Natural killer cell treated with Interleukin-12 subunit alpha and Interleukin-12 subunit beta and Interleukin-15 and Interleukin-18, amount 100 ng/mL, for 72 hours (primary cell): ENCODE results near the gene KRT35. TPM values are rescaled to one million over a fixed set of nuclear protein-coding genes. Genes with fewer than 3 reads are reported as not detected.

Experiments used
- ATAC-seq, 2 donors: fragments of 150-1000 bp; cut with Tn5 transposase in 1 of 2; sonication (Bioruptor Pico), chemical (Tn5 transposase) in 1 of 2; 2 replicates each; pipeline ENCODE4 v1.10.0; 2021
- DNase-seq: peaks from one replicate; pipeline ENCODE4 v3.0.0; 2022; ENCODE audit warnings: low spot score
- H3K27ac Mint-ChIP-seq, 2 donors: 1 replicate in 1 of 2; 2 replicates in 1 of 2; pipeline ENCODE4 v1.8.0; 2022; ENCODE audit warnings: mixed read lengths in 2 of 2, mild to moderate bottlenecking in 1 of 2, moderate library complexity in 1 of 2
- H3K27me3 Mint-ChIP-seq, 2 donors: 1 replicate in 1 of 2; 2 replicates in 1 of 2; pipeline ENCODE4 v1.8.0; 2022; ENCODE audit warnings: mixed read lengths in 2 of 2
- H3K36me3 Mint-ChIP-seq: one replicate; pipeline ENCODE4 v1.8.0; 2022; ENCODE audit warnings: mixed read lengths
- H3K4me1 Mint-ChIP-seq, 2 donors: 1 replicate in 1 of 2; 2 replicates in 1 of 2; pipeline ENCODE4 v1.8.0; 2022; ENCODE audit warnings: low read depth in 2 of 2, mixed read lengths in 2 of 2, mild to moderate bottlenecking in 1 of 2
- H3K4me3 Mint-ChIP-seq: one replicate; pipeline ENCODE4 v1.8.0; 2022; ENCODE audit warnings: mixed read lengths
- H3K9me3 Mint-ChIP-seq: 2 replicates; pipeline ENCODE4 v1.8.0; 2022; ENCODE audit warnings: mixed read lengths
- total RNA-seq, 2 donors: library from RNA; stranded (reverse); gene quantifications; one replicate each; pipeline ENCODE4 v1.2.3, GENCODE V29; 2022

KRT35 gene
- total RNA-seq, 2 donors from 2014 or later, result not detected

GRCh38 chr17:41505007-41505808, 24.3 kb upstream of the KRT35 start, which contains the start of gene KRT13:
TSS of gene KRT13 (minus strand) at chr17:41505612. CDS start at chr17:41505550, 62 bp downstream.
- DNase-seq, result no peak
- no peak within 1 kb of the TSS for H3K4me3 Mint-ChIP-seq
- H3K27ac Mint-ChIP-seq, result no peak within 1 kb of the TSS
- no peak for ATAC-seq
- peaks cover 0 to 3% of the 10 kb centered on the region in 2 donors for H3K27me3 Mint-ChIP-seq
- no peaks in the 10 kb centered on the region for H3K36me3 Mint-ChIP-seq
- no peaks in the 10 kb centered on the region for H3K4me1 Mint-ChIP-seq
- no peaks in the 10 kb centered on the region for H3K9me3 Mint-ChIP-seq

- H3K27ac Mint-ChIP-seq, result no peak overlapping the region
- DNase-seq (no peak), ATAC-seq (no peak)
- no peaks in the 10 kb centered on the region for H3K4me1 Mint-ChIP-seq
- H3K4me3 Mint-ChIP-seq, result no peak overlapping the region
- no peaks in the 10 kb centered on the region for H3K36me3 Mint-ChIP-seq
- H3K9me3 Mint-ChIP-seq, result no peaks in the 10 kb centered on the region
- H3K27me3 Mint-ChIP-seq, result peaks cover 4 to 9% of the 10 kb centered on the region in 2 donors
Observed at GRCh38 chr17:41504246-41504977, 23.5 kb upstream of the KRT35 start.

- no peak overlapping the region for H3K4me3 Mint-ChIP-seq
- H3K36me3 Mint-ChIP-seq, result no peaks in the 10 kb centered on the region
- H3K9me3 Mint-ChIP-seq, result no peaks in the 10 kb centered on the region
- DNase-seq (no peak), ATAC-seq (no peak)
- H3K27me3 Mint-ChIP-seq, result peaks cover 11 to 16% of the 10 kb centered on the region in 2 donors
- H3K27ac Mint-ChIP-seq, result no peak overlapping the region
- no peaks in the 10 kb centered on the region for H3K4me1 Mint-ChIP-seq
Observed at GRCh38 chr17:41503202-41503601, 22.3 kb upstream of the KRT35 start.

GRCh38 chr17:41500131-41500911, 19.4 kb upstream of the KRT35 start:
- no peak overlapping the region for H3K4me3 Mint-ChIP-seq
- H3K27me3 Mint-ChIP-seq, result peaks cover 11 to 19% of the 10 kb centered on the region in 2 donors
- ATAC-seq (no peak), DNase-seq (no peak)
- no peak overlapping the region for H3K27ac Mint-ChIP-seq
- no peaks in the 10 kb centered on the region for H3K9me3 Mint-ChIP-seq
- H3K4me1 Mint-ChIP-seq, result no peaks in the 10 kb centered on the region
- H3K36me3 Mint-ChIP-seq, result no peaks in the 10 kb centered on the region

GRCh38 chr17:41499714-41500113, 18.8 kb upstream of the KRT35 start:
- peaks cover 11 to 19% of the 10 kb centered on the region in 2 donors for H3K27me3 Mint-ChIP-seq
- H3K4me3 Mint-ChIP-seq, result no peak overlapping the region
- no peaks in the 10 kb centered on the region for H3K36me3 Mint-ChIP-seq
- no peak overlapping the region for H3K27ac Mint-ChIP-seq
- DNase-seq (no peak), ATAC-seq (no peak)
- no peaks in the 10 kb centered on the region for H3K4me1 Mint-ChIP-seq
- no peaks in the 10 kb centered on the region for H3K9me3 Mint-ChIP-seq

- Mint-ChIP-seq H3K4me1 (no peaks in the 10 kb centered on the region), H3K27me3 (peaks cover 11 to 19% of the 10 kb centered on the region in 2 donors), H3K9me3 (no peaks in the 10 kb centered on the region), H3K36me3 (no peaks in the 10 kb centered on the region), H3K4me3 (no peak overlapping the region), H3K27ac (no peak overlapping the region)
- DNase-seq, result no peak
- no peak for ATAC-seq
Observed at GRCh38 chr17:41498276-41498675, 17.3 kb upstream of the KRT35 start.

- no peak for DNase-seq
- Mint-ChIP-seq H3K36me3 (no peaks in the 10 kb centered on the region), H3K27ac (peak overlapping the region in 1 of 2 donors; percentile 6), H3K4me1 (no peaks in the 10 kb centered on the region), H3K27me3 (peaks cover 11 to 19% of the 10 kb centered on the region in 2 donors), H3K9me3 (no peaks in the 10 kb centered on the region), H3K4me3 (no peak overlapping the region)
- peak; percentile 82 to 84 for ATAC-seq
Observed at GRCh38 chr17:41496803-41497484, 16.0 kb upstream of the KRT35 start.

- ATAC-seq (no peak), DNase-seq (peak; percentile 22)
- peaks cover 2 to 16% of the 10 kb centered on the region in 2 donors for H3K27me3 Mint-ChIP-seq
- no peaks in the 10 kb centered on the region for H3K4me1 Mint-ChIP-seq
- no peaks in the 10 kb centered on the region for H3K36me3 Mint-ChIP-seq
- H3K4me3 Mint-ChIP-seq, result no peak overlapping the region
- no peaks in the 10 kb centered on the region for H3K9me3 Mint-ChIP-seq
- H3K27ac Mint-ChIP-seq, result no peak overlapping the region
Observed at GRCh38 chr17:41494524-41494923, 13.6 kb upstream of the KRT35 start.

- Mint-ChIP-seq H3K4me3 (no peak overlapping the region), H3K27me3 (no peaks in the 10 kb centered on the region), H3K27ac (no peak overlapping the region), H3K9me3 (no peaks in the 10 kb centered on the region), H3K4me1 (no peaks in the 10 kb centered on the region), H3K36me3 (no peaks in the 10 kb centered on the region)
- ATAC-seq, result no peak
- DNase-seq, result peak; percentile 10
Observed at GRCh38 chr17:41492771-41493170, 11.8 kb upstream of the KRT35 start.

GRCh38 chr17:41492351-41492750, 11.4 kb upstream of the KRT35 start:
- H3K4me1 Mint-ChIP-seq, result no peaks in the 10 kb centered on the region
- no peaks in the 10 kb centered on the region for H3K27me3 Mint-ChIP-seq
- H3K27ac Mint-ChIP-seq, result no peak overlapping the region
- H3K36me3 Mint-ChIP-seq, result no peaks in the 10 kb centered on the region
- H3K9me3 Mint-ChIP-seq, result no peaks in the 10 kb centered on the region
- DNase-seq (no peak), ATAC-seq (no peak)
- no peak overlapping the region for H3K4me3 Mint-ChIP-seq

GRCh38 chr17:41491476-41491875, 10.5 kb upstream of the KRT35 start:
- H3K27ac Mint-ChIP-seq, result no peak overlapping the region
- ATAC-seq, result no peak
- no peaks in the 10 kb centered on the region for H3K9me3 Mint-ChIP-seq
- peak; percentile 15 for DNase-seq
- no peaks in the 10 kb centered on the region for H3K36me3 Mint-ChIP-seq
- no peaks in the 10 kb centered on the region for H3K4me1 Mint-ChIP-seq
- no peak overlapping the region for H3K4me3 Mint-ChIP-seq
- no peaks in the 10 kb centered on the region for H3K27me3 Mint-ChIP-seq

- no peak overlapping the region for H3K27ac Mint-ChIP-seq
Observed at GRCh38 chr17:41490000-41490990, 9.3 kb upstream of the KRT35 start.

More at GRCh38 chr17:41490000-41490990, 9.3 kb upstream of the KRT35 start:
- Mint-ChIP-seq H3K4me3 (no peak overlapping the region), H3K9me3 (no peaks in the 10 kb centered on the region), H3K27me3 (no peaks in the 10 kb centered on the region), H3K36me3 (no peaks in the 10 kb centered on the region), H3K4me1 (no peaks in the 10 kb centered on the region)
- ATAC-seq (no peak), DNase-seq (no peak)
